ENCODE results near the gene HSDL2.
"Not testable (repeated sequence)": the region's sequence is repeated elsewhere in the genome, so short reads cannot be mapped to it uniquely, and the experiment has no call there.

The HSDL2 gene

GRCh38 chr9:112380102-112380824 is at the start of gene HSDL2:
Gene HSDL2, plus strand, starts transcription at chr9:112380108. Its CDS starts 56 bp downstream, at chr9:112380164.
- DNase-seq = no peak

- no peak for DNase-seq
These were observed 48.3 kb upstream of the HSDL2 start for GRCh38 chr9:112331674-112331952.

- DNase-seq = no peak
These were observed 47.7 kb upstream of the HSDL2 start for GRCh38 chr9:112332214-112332613.

GRCh38 chr9:112332674-112332976 is 47.3 kb upstream of the HSDL2 start:
- no peak for DNase-seq

- peak; percentile 65 for DNase-seq
These were observed 46.8 kb upstream of the HSDL2 start, which contains the start of gene PTBP3 for GRCh38 chr9:112332977-112333638. Gene PTBP3, minus strand, starts transcription at chr9:112333619. Its CDS starts 35,754 bp downstream, at chr9:112297865.

GRCh38 chr9:112333639-112334431 is 46.1 kb upstream of the HSDL2 start:
- DNase-seq = peak; percentile 89

- no peak for DNase-seq
These were observed 45.5 kb upstream of the HSDL2 start for GRCh38 chr9:112334432-112334841.

GRCh38 chr9:112337547-112337946 is 42.4 kb upstream of the HSDL2 start:
- no peak for DNase-seq

GRCh38 chr9:112338561-112338960 is 41.3 kb upstream of the HSDL2 start:
- no peak for DNase-seq

GRCh38 chr9:112339886-112340285 is 40.0 kb upstream of the HSDL2 start:
- DNase-seq = no peak

- no peak for DNase-seq
These were observed 38.2 kb upstream of the HSDL2 start for GRCh38 chr9:112341730-112342129.

GRCh38 chr9:112348257-112349007 is 31.5 kb upstream of the HSDL2 start:
- DNase-seq = no peak

- no peak for DNase-seq
These were observed 30.9 kb upstream of the HSDL2 start for GRCh38 chr9:112349008-112349333.

- DNase-seq = no peak
These were observed 28.7 kb upstream of the HSDL2 start for GRCh38 chr9:112351184-112351583.

- no peak for DNase-seq
These were observed 27.7 kb upstream of the HSDL2 start for GRCh38 chr9:112352209-112352608.

- no peak for DNase-seq
These were observed 25.7 kb upstream of the HSDL2 start for GRCh38 chr9:112354081-112354743.

- no peak for DNase-seq
These were observed 24.4 kb upstream of the HSDL2 start for GRCh38 chr9:112355427-112355897.

GRCh38 chr9:112360047-112360804 is 19.7 kb upstream of the HSDL2 start:
- no peak for DNase-seq

- DNase-seq = no peak
These were observed 18.3 kb upstream of the HSDL2 start for GRCh38 chr9:112361601-112362000.

GRCh38 chr9:112364761-112365160 is 15.1 kb upstream of the HSDL2 start:
- no peak for DNase-seq

- not testable (repeated sequence) for DNase-seq
These were observed 14.7 kb upstream of the HSDL2 start for GRCh38 chr9:112365257-112365656.

GRCh38 chr9:112366591-112366990 is 13.3 kb upstream of the HSDL2 start:
- no peak for DNase-seq

Data from NK-92 treated with Interleukin-12 subunit alpha and Interleukin-12 subunit beta, amount 100 ng/mL, for 24 hours (cell line).